Nephron (organoid): ENCODE data around the gene LRP8.

ENCODE experiments used
- H3K27ac Mint-ChIP-seq, 3 experiments: 2 replicates each; pipeline ENCODE4 v1.8.0; 2020; ENCODE audit warnings: mixed read lengths in 3 of 3, mild to moderate bottlenecking in 2 of 3, moderate library complexity in 1 of 3
- H3K27me3 Mint-ChIP-seq: 2 replicates; pipeline ENCODE4 v1.8.0; 2021; ENCODE audit warnings: low read depth, mild to moderate bottlenecking, moderate library complexity, mixed read lengths
- H3K36me3 Mint-ChIP-seq: 2 replicates; pipeline ENCODE4 v1.8.0; 2020; ENCODE audit warnings: low read depth, mixed read lengths
- H3K4me1 Mint-ChIP-seq: 2 replicates; pipeline ENCODE4 v1.8.0; 2020; ENCODE audit warnings: mixed read lengths
- H3K4me3 Mint-ChIP-seq, 3 experiments: 2 replicates each; pipeline ENCODE4 v1.8.0; 2020; ENCODE audit warnings: mild to moderate bottlenecking in 3 of 3, mixed read lengths in 3 of 3, moderate library complexity in 2 of 3
- H3K9me3 Mint-ChIP-seq: 2 replicates; pipeline ENCODE4 v1.8.0; 2020; ENCODE audit warnings: mixed read lengths
- CTCF ChIP-seq, 3 experiments: fragments of 200-600 bp; sonication (generic); IDR thresholded peaks; one replicate each; pipeline ENCODE4 v1.5.0; 2021; ENCODE audit warnings: antibody characterized with exemption in 3 of 3; ENCODE audit not compliant: unreplicated experiment in 3 of 3

Gene LRP8

DNA sequence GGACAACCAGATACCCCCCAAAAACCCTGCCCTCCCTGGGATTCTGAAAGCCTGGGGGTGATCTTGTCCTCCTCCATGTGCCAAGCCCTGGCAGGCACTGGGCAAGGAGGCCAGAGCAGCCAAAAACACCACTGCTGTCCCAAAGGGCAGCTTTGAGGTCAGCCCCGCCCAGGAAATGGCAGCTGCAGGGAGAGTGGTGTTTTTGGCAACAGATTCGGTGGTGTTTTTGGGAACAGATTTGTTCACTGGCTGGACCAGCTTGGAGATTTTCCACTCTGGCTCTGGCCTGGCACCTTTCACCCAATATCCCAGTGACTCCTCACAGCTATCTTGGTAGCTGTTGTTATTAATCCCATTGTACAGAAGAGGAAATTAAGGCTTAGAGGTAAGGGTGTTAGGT, 34.7 kb downstream of the LRP8 start:
- no peaks in the 10 kb centered on the region for H3K9me3 Mint-ChIP-seq
- peaks cover 10% of the 10 kb centered on the region for H3K27me3 Mint-ChIP-seq
- no peak overlapping the region for H3K27ac Mint-ChIP-seq
- no peaks in the 10 kb centered on the region for H3K36me3 Mint-ChIP-seq
- peaks cover 36% of the 10 kb centered on the region for H3K4me1 Mint-ChIP-seq
- no peak overlapping the region for H3K4me3 Mint-ChIP-seq
- TF ChIP-seq CTCF (IDR thresholded peaks at IDR 0.05; ENCODE audit: unreplicated experiment in 3 of 3): no peak

- no peaks in the 10 kb centered on the region for H3K9me3 Mint-ChIP-seq
- peaks cover 11% of the 10 kb centered on the region for H3K27me3 Mint-ChIP-seq
Measured at GRCh38 chr1:53292690-53293089, 35.2 kb downstream of the LRP8 start.

GRCh38 chr1:53291574-53291973, 36.3 kb downstream of the LRP8 start:
- TF ChIP-seq CTCF (IDR thresholded peaks at IDR 0.05; ENCODE audit: unreplicated experiment in 3 of 3): no peak
- Mint-ChIP-seq H3K27ac (no peak overlapping the region), H3K9me3 (no peaks in the 10 kb centered on the region), H3K4me3 (no peak overlapping the region), H3K27me3 (peaks cover 11% of the 10 kb centered on the region), H3K36me3 (no peaks in the 10 kb centered on the region), H3K4me1 (peaks cover 39% of the 10 kb centered on the region)

More at GRCh38 chr1:53292690-53293089, 35.2 kb downstream of the LRP8 start:
- H3K4me1 Mint-ChIP-seq: peaks cover 35% of the 10 kb centered on the region
- H3K4me3 Mint-ChIP-seq: no peak overlapping the region
- no peak overlapping the region for H3K27ac Mint-ChIP-seq
- H3K36me3 Mint-ChIP-seq: no peaks in the 10 kb centered on the region
- no peak for TF ChIP-seq CTCF (IDR thresholded peaks at IDR 0.05; ENCODE audit: unreplicated experiment in 3 of 3)

GRCh38 chr1:53288790-53289429, 39.0 kb downstream of the LRP8 start:
- H3K27ac Mint-ChIP-seq: peak overlapping the region; percentile 64 to 84 (median 73)
- H3K4me1 Mint-ChIP-seq: peaks cover 31% of the 10 kb centered on the region
- no peaks in the 10 kb centered on the region for H3K36me3 Mint-ChIP-seq
- peak overlapping the region in 1 of 3 experiments; percentile 13 for H3K4me3 Mint-ChIP-seq
- no peaks in the 10 kb centered on the region for H3K9me3 Mint-ChIP-seq
- no peak for TF ChIP-seq CTCF (IDR thresholded peaks at IDR 0.05; ENCODE audit: unreplicated experiment in 3 of 3)
- H3K27me3 Mint-ChIP-seq: peaks cover 14% of the 10 kb centered on the region

DNA sequence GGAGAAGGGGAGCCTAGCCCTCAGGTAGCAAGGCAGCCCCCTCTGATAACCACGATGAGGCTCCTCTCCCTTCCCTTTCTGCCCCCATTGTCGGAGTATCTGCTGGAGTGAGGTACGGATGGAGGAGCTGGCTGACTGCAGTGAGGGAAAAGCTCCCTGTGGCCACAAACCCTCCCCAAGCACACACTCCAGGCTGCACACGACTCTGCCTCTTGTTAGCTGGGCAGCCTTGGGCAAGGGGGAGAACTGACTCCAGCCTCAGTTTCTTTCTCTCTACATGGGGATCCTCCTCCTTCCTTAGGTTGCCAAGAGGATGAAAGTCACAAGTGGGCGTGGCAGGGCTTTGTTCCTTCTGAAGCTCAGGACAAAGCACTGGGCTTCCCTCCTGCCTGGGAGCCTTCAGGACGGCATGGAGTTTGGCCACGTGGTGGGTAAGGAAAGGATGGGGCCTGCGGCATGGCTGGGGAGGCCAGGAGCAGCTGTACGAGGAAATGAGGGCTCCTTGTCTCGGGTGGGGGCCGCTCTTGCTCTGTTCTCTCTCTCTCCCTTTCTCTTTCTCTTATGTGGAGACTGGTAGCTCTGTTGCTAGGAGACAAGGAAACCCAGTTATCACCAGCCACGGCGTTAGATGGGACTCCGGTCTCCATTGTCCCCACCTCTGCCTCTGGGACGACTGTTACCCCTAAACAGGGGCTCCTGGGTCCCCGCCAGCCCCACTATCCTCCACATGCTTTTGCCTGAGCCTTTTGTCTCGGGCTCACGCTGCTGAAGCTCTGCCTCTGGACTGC, 39.7 kb downstream of the LRP8 start:
- H3K4me1 Mint-ChIP-seq: peaks cover 31% of the 10 kb centered on the region
- H3K9me3 Mint-ChIP-seq: no peaks in the 10 kb centered on the region
- no peak for TF ChIP-seq CTCF (IDR thresholded peaks at IDR 0.05; ENCODE audit: unreplicated experiment in 3 of 3)
- H3K4me3 Mint-ChIP-seq: peak overlapping the region in 1 of 3 experiments; percentile 13
- H3K27me3 Mint-ChIP-seq: peaks cover 9% of the 10 kb centered on the region
- no peaks in the 10 kb centered on the region for H3K36me3 Mint-ChIP-seq
- peak overlapping the region; percentile 64 to 84 (median 73) for H3K27ac Mint-ChIP-seq
